NCI-H2227 (cell line): Measurements from ENCODE around the gene FOXS1.

Experiments used
- DNase-seq: peaks from one replicate; lab custom pipeline; 2025; ENCODE audit not compliant: unreplicated experiment; lab: John Stamatoyannopoulos, UW

FOXS1 gene

GRCh38 chr20:31861385-31862156, 16.2 kb upstream of the FOXS1 start:
- DNase-seq: peak; percentile 92

GRCh38 chr20:31861135-31861384, 15.7 kb upstream of the FOXS1 start:
- peak; percentile 69 for DNase-seq

- no peak for DNase-seq
These were observed 15.2 kb upstream of the FOXS1 start for GRCh38 chr20:31860390-31861134.

- no peak for DNase-seq
These were observed 14.6 kb upstream of the FOXS1 start for GRCh38 chr20:31859998-31860380.

- DNase-seq: no peak
These were observed 14.0 kb upstream of the FOXS1 start for GRCh38 chr20:31859266-31859997.

GRCh38 chr20:31858760-31859083, 13.3 kb upstream of the FOXS1 start:
- no peak for DNase-seq

- DNase-seq: no peak
These were observed 12.7 kb upstream of the FOXS1 start for GRCh38 chr20:31857861-31858759.

GRCh38 chr20:31856516-31856915, 11.1 kb upstream of the FOXS1 start:
- DNase-seq: no peak

- no peak for DNase-seq
These were observed 8.1 kb upstream of the FOXS1 start for GRCh38 chr20:31853481-31853880.

- no peak for DNase-seq
These were observed 6.0 kb upstream of the FOXS1 start for GRCh38 chr20:31851240-31851955.

GRCh38 chr20:31849306-31849930, 4.0 kb upstream of the FOXS1 start:
- DNase-seq: no peak

- no peak for DNase-seq
These were observed 2.9 kb upstream of the FOXS1 start for GRCh38 chr20:31848088-31848999.

- DNase-seq: no peak
These were observed 1.4 kb upstream of the FOXS1 start for GRCh38 chr20:31846793-31847138.

- DNase-seq: no peak
These were observed 586 bp downstream of the FOXS1 start for GRCh38 chr20:31844737-31845299.

GRCh38 chr20:31843881-31844280, 1.5 kb downstream of the FOXS1 start:
- DNase-seq: no peak

- DNase-seq: no peak
These were observed 2.1 kb downstream of the FOXS1 start for GRCh38 chr20:31843288-31843687.

- DNase-seq: no peak
These were observed 2.8 kb downstream of the FOXS1 start for GRCh38 chr20:31842471-31843157.

- DNase-seq: no peak
These were observed 3.5 kb downstream of the FOXS1 start for GRCh38 chr20:31841928-31842327.
